ENCODE data around the gene TENM4.

The TENM4 gene

DNA sequence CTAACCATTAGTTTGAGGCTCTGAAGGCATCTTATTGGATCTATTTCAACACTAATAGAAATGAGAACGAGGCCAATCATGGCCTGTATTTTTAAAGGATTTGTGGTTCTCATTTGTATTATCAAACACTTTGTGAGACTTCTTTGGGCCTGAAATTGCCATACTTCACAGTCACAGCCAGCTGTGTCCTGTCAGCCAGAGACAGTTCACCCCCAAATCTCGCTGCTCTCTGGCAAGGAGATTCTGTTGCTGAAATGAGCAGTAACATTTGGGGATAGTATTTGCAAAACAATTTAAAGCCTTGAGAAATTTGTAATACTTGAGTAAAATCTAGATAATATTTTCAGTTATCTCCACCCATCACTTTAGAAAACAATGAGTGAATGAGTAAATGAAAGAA is 26.9 kb upstream of the TENM4 start:
- ATAC-seq (ENCODE audit: insufficient read depth, low read depth) (no peak), DNase-seq (no peak)
- no peaks in the 10 kb centered on the region for H3K9me3 ChIP-seq (ENCODE audit: insufficient read depth, low read length, severe bottlenecking)
- H3K27me3 ChIP-seq (ENCODE audit: insufficient read depth, low read length, poor library complexity): peaks cover 4% of the 10 kb centered on the region
- H4K20me1 ChIP-seq (ENCODE audit: insufficient read depth, low read length): no peaks in the 10 kb centered on the region
- H3K4me1 ChIP-seq (ENCODE audit: insufficient read depth, low read length): no peaks in the 10 kb centered on the region
- H3K27ac ChIP-seq (ENCODE audit: low read length): no peak overlapping the region
- no peaks in the 10 kb centered on the region for H3K79me2 ChIP-seq (ENCODE audit: insufficient read depth, low read length)
- TF ChIP-seq, protein P1, sequence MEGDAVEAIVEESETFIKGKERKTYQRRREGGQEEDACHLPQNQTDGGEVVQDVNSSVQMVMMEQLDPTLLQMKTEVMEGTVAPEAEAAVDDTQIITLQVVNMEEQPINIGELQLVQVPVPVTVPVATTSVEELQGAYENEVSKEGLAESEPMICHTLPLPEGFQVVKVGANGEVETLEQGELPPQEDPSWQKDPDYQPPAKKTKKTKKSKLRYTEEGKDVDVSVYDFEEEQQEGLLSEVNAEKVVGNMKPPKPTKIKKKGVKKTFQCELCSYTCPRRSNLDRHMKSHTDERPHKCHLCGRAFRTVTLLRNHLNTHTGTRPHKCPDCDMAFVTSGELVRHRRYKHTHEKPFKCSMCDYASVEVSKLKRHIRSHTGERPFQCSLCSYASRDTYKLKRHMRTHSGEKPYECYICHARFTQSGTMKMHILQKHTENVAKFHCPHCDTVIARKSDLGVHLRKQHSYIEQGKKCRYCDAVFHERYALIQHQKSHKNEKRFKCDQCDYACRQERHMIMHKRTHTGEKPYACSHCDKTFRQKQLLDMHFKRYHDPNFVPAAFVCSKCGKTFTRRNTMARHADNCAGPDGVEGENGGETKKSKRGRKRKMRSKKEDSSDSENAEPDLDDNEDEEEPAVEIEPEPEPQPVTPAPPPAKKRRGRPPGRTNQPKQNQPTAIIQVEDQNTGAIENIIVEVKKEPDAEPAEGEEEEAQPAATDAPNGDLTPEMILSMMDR (IDR thresholded peaks at IDR 0.05; ENCODE audit: borderline replicate concordance, extremely low read depth, low read length, poor library complexity, severe bottlenecking): no peak
- no peak overlapping the region for H3K4me2 ChIP-seq (ENCODE audit: insufficient read depth, low read length)
- H3K36me3 ChIP-seq (ENCODE audit: insufficient read depth, low read length): no peaks in the 10 kb centered on the region
- H3K4me3 ChIP-seq (ENCODE audit: low read depth in 1 of 2, low read length in 2 of 2): no peak overlapping the region
- no peak overlapping the region for H2AFZ ChIP-seq (ENCODE audit: low read depth, low read length)
- H3K9ac ChIP-seq (ENCODE audit: low read depth, low read length): no peak overlapping the region

DNA sequence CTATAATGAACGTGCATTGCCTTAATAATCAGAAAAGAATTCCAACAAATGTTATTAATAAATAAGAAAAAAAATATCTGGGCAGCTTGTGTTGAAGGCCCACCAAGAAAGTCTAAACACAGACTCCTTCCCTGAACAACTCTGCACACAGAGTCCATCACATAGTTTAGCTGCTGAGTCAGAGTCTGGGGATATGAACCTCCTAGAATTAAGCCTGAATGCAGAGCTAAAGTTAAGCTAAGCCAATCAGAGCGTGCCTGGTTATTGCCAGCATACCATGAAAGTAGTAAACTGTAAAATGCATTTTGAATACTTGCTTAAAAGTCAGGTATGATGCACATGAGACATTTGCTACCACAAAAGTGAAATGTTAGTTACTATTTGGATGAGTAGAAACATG is 25.6 kb upstream of the TENM4 start:
- ATAC-seq (ENCODE audit: insufficient read depth, low read depth) (no peak), DNase-seq (no peak)
- H4K20me1 ChIP-seq (ENCODE audit: insufficient read depth, low read length): no peaks in the 10 kb centered on the region
- H2AFZ ChIP-seq (ENCODE audit: low read depth, low read length): no peak overlapping the region
- no peak overlapping the region for H3K9ac ChIP-seq (ENCODE audit: low read depth, low read length)
- H3K27me3 ChIP-seq (ENCODE audit: insufficient read depth, low read length, poor library complexity): peaks cover 4% of the 10 kb centered on the region
- no peak overlapping the region for H3K4me3 ChIP-seq (ENCODE audit: low read depth in 1 of 2, low read length in 2 of 2)
- H3K36me3 ChIP-seq (ENCODE audit: insufficient read depth, low read length): no peaks in the 10 kb centered on the region
- no peak overlapping the region for H3K4me2 ChIP-seq (ENCODE audit: insufficient read depth, low read length)
- no peaks in the 10 kb centered on the region for H3K4me1 ChIP-seq (ENCODE audit: insufficient read depth, low read length)
- no peak overlapping the region for H3K27ac ChIP-seq (ENCODE audit: low read length)
- no peaks in the 10 kb centered on the region for H3K9me3 ChIP-seq (ENCODE audit: insufficient read depth, low read length, severe bottlenecking)
- no peaks in the 10 kb centered on the region for H3K79me2 ChIP-seq (ENCODE audit: insufficient read depth, low read length)
- TF ChIP-seq EZH2 (IDR thresholded peaks at IDR 0.05; ENCODE audit: borderline replicate concordance, low read depth, low read length, severe bottlenecking): no peak
- TF ChIP-seq, protein P1 (IDR thresholded peaks at IDR 0.05; ENCODE audit: borderline replicate concordance, extremely low read depth, low read length, poor library complexity, severe bottlenecking): no peak

DNA sequence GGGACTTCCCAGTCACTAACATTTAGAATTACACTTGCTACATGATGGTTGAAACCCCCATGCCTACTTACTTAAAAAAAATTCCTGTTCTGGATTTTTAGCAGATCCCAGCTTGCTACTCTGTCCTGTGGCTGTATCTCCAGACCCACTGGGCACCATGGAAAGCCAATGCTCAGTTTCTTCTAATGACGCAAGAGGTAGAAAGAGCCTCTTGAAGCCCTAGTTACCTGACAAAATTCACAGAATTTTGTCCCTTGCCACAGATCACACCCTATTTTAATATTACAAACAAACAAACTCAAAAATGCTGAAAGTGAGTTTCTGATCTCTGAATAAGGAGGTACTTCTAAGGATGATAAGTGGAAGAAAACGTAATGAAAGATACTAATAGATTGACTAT is 24.3 kb upstream of the TENM4 start:
- H4K20me1 ChIP-seq (ENCODE audit: insufficient read depth, low read length): no peaks in the 10 kb centered on the region
- DNase-seq (no peak), ATAC-seq (ENCODE audit: insufficient read depth, low read depth) (no peak)
- H3K4me3 ChIP-seq (ENCODE audit: low read depth in 1 of 2, low read length in 2 of 2): no peak overlapping the region
- H3K36me3 ChIP-seq (ENCODE audit: insufficient read depth, low read length): no peaks in the 10 kb centered on the region
- H3K9ac ChIP-seq (ENCODE audit: low read depth, low read length): no peak overlapping the region
- no peak overlapping the region for H3K27ac ChIP-seq (ENCODE audit: low read length)
- no peaks in the 10 kb centered on the region for H3K4me1 ChIP-seq (ENCODE audit: insufficient read depth, low read length)
- no peak overlapping the region for H2AFZ ChIP-seq (ENCODE audit: low read depth, low read length)
- H3K4me2 ChIP-seq (ENCODE audit: insufficient read depth, low read length): no peak overlapping the region
- H3K9me3 ChIP-seq (ENCODE audit: insufficient read depth, low read length, severe bottlenecking): no peaks in the 10 kb centered on the region
- H3K27me3 ChIP-seq (ENCODE audit: insufficient read depth, low read length, poor library complexity): no peaks in the 10 kb centered on the region
- TF ChIP-seq EZH2 (IDR thresholded peaks at IDR 0.05; ENCODE audit: borderline replicate concordance, low read depth, low read length, severe bottlenecking): no peak
- TF ChIP-seq, protein P1 (IDR thresholded peaks at IDR 0.05; ENCODE audit: borderline replicate concordance, extremely low read depth, low read length, poor library complexity, severe bottlenecking): no peak
- no peaks in the 10 kb centered on the region for H3K79me2 ChIP-seq (ENCODE audit: insufficient read depth, low read length)

Measured in DND-41 (cell line).